ENCODE data around the gene CTIF. TPM values are rescaled to one million over a fixed set of nuclear protein-coding genes. Genes with fewer than 3 reads are reported as not detected.

Gene CTIF
- total and polyA plus RNA-seq, 11 donors = 21.2 to 93.0 (median 68.0) TPM

DNA sequence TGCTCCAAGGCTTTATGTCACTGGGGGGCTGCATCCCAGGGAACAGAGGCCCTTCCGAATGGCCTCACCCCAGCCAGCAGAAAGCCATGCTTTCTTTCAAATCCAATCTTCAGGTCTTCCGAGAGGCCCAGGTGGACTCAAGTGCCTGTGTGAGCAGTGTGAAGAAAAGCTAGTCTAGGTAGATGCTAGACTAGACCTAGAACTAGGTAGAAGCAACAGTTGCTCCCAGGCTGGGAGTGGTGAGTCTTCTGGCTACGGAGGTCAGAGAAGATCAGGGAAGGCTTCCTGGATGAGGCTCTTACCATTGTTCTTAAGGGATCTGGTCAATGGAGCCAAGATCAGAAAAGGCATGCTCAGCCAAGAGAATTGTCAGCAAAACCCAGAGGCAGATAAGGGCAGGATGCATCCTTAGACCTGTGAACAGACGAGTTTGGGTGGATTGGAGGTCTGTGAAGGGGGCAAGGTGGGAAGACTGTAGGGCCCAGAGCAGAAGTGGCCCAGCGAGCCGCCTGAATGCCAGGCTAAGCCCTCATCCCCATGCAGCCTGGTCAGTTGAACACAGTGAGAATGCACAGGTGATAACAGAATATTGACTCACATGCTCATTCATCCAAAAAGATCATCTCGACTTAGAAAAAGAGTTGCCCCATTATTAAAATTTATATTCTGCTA, 301.1 kb downstream of the CTIF start:
- DNase-seq = peak in 2 of 5 donors; percentile 13 to 40
- TF ChIP-seq, protein P1, sequence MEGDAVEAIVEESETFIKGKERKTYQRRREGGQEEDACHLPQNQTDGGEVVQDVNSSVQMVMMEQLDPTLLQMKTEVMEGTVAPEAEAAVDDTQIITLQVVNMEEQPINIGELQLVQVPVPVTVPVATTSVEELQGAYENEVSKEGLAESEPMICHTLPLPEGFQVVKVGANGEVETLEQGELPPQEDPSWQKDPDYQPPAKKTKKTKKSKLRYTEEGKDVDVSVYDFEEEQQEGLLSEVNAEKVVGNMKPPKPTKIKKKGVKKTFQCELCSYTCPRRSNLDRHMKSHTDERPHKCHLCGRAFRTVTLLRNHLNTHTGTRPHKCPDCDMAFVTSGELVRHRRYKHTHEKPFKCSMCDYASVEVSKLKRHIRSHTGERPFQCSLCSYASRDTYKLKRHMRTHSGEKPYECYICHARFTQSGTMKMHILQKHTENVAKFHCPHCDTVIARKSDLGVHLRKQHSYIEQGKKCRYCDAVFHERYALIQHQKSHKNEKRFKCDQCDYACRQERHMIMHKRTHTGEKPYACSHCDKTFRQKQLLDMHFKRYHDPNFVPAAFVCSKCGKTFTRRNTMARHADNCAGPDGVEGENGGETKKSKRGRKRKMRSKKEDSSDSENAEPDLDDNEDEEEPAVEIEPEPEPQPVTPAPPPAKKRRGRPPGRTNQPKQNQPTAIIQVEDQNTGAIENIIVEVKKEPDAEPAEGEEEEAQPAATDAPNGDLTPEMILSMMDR (IDR thresholded peaks at IDR 0.05) = no peak
- TF ChIP-seq POLR2A (IDR thresholded peaks at IDR 0.05) = no peak
- H3K27ac ChIP-seq = peak overlapping the region in 10 of 12 donors; percentile 42 to 98 (median 80)

DNA sequence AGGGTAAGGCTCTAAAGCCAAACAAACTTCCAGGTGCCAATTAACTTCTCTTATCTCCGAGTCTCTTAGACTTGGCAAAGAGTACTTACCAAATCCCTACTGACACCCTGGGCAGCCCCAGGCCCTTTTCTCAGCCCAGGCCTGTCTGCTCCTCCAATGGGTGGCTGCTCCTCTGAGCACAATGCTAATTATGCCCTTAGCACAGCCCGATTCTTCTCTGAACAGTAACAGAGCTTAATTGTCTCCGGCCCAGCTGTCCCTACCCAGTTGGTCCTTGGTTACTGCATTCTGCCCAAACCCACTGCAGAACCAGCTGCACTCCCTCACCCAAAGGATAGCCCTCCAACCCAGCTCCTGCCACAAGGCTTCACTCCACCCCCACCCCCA, 301.7 kb downstream of the CTIF start:
- intact Hi-C loops (cut with DNase I) = loop anchor here in 5 of 10 donors (5.0 to 10.0 kb wide), 8 partner anchors 47 to 158 kb away; no protein-coding TSS in a partner anchor
- Histone ChIP-seq H3K27me3 (no peaks in the 10 kb centered on the region), H3K4me3 (no peak overlapping the region), H3K4me1 (peaks cover 6 to 88% (median 52%) of the 10 kb centered on the region in 12 donors), H3K9me3 (no peaks in the 10 kb centered on the region), H3K27ac (peak overlapping the region in 11 of 12 donors; percentile 42 to 98 (median 81)), H3K36me3 (no peaks in the 10 kb centered on the region)
- 49 to 64% (median 57%) methylated on average over 3 of the region's 3 CpGs for WGBS, 4 donors
- DNase-seq (peak in 2 of 5 donors; percentile 16 to 25), ATAC-seq (no peak)
- no peak for TF ChIP-seq POLR2A (IDR thresholded peaks at IDR 0.05)
- TF ChIP-seq, protein P1 (IDR thresholded peaks at IDR 0.05) = no peak

More for the DNA sequence above, 301.1 kb downstream of the CTIF start:
- intact Hi-C loops (cut with DNase I) = loop anchor here in 5 of 10 donors (5.0 to 10.0 kb wide), 8 partner anchors 47 to 158 kb away; no protein-coding TSS in a partner anchor
- WGBS, 4 donors = 82 to 89% (median 85%) methylated on average over 7 of the region's 7 CpGs
- H3K4me3 ChIP-seq = no peak overlapping the region
- no peaks in the 10 kb centered on the region for H3K36me3 ChIP-seq
- peaks cover 6 to 88% (median 55%) of the 10 kb centered on the region in 12 donors for H3K4me1 ChIP-seq
- H3K27me3 ChIP-seq = no peaks in the 10 kb centered on the region
- no peaks in the 10 kb centered on the region for H3K9me3 ChIP-seq
- no peak for ATAC-seq

DNA sequence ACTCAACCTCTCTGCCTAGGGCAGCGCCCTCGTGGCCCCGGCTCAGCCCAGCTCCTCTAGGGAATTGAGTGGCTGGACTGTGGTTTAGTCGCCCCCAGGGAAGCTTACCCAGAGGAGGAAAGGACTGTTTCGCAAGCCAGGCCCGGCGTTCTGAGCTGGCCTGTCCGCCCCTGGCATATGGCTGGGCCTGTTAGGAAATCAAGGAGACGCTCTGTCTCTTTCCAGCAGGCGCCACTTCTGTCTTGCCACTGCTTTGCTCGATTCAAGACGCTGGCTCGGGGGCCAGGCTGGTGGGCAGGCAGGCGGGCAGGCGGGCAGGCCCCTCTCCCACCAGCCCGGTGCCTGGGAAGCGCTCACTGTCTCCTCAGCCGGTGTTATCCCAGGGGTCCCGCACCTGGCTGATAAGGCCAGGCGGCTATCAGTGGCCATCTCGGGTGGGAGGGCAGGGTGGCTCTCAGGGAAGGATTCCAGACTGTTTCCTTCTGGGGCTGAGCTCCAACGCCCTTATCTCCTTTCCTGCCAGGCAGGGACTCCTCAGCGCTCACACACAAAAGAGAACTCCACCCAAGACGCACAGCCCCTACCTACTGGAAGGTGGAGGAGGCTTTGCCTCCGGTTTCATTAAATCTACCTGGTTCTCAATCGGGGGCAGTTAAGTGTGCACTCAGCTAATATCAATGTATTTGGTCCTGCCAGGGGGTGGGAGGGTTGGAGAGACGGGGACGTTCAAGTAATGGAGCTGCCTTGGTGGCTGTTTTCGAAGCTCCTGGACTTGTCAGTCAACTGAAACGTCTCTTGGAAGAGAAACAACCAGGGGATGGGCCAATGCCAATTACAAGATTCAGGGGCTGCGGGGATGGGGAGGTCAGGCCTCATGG, 302.8 kb downstream of the CTIF start:
- 54 to 73% (median 63%) methylated on average over 25 to 31 of the region's 31 CpGs for WGBS, 4 donors
- H3K27ac ChIP-seq = peak overlapping the region; percentile 66 to 98 (median 84)
- ATAC-seq (peak; percentile 24 to 67 (median 50)), DNase-seq (peak in 4 of 5 donors; percentile 49 to 83 (median 68))
- intact Hi-C loops (cut with DNase I) = loop anchor here in 5 of 10 donors (1.0 to 10.0 kb wide), 10 partner anchors 46 to 161 kb away; no protein-coding TSS in a partner anchor
- no peaks in the 10 kb centered on the region for H3K9me3 ChIP-seq
- peaks cover 6 to 77% (median 52%) of the 10 kb centered on the region in 12 donors for H3K4me1 ChIP-seq
- no peaks in the 10 kb centered on the region for H3K27me3 ChIP-seq
- peak overlapping the region in 5 of 12 donors; percentile 5 to 26 (median 10) for H3K4me3 ChIP-seq
- H3K36me3 ChIP-seq = no peaks in the 10 kb centered on the region
- TF ChIP-seq, protein P1 (IDR thresholded peaks at IDR 0.05) = no peak
- no peak for TF ChIP-seq POLR2A (IDR thresholded peaks at IDR 0.05)

Data from heart left ventricle (tissue), 16 donors.